Prostate gland (tissue), 2 donors: ENCODE results near the gene CDC6. TPM values are rescaled to one million over a fixed set of nuclear protein-coding genes. Genes with fewer than 3 reads are reported as not detected.

Source experiments
- DNase-seq: peaks from one replicate; pipeline ENCODE4 v3.0.0-alpha.2; 2019; ENCODE audit warnings: low spot score
- H3K27ac ChIP-seq, 2 donors: fragments of 200-600 bp; sonication (generic); 2 replicates each; pipeline ENCODE4 v1.5.1; 2017 to 2019
- H3K27me3 ChIP-seq: fragments of 200-600 bp; sonication (generic); replicated peaks from 2 replicates; pipeline ENCODE4 v1.5.1; 2019; ENCODE audit not compliant: insufficient read depth
- H3K36me3 ChIP-seq, 2 donors: fragments of 200-600 bp; sonication (generic); 1 replicate in 1 of 2; 2 replicates in 1 of 2; pipeline versions ENCODE4 v1.5.1 to v1.8.1; 2017 to 2019
- H3K4me1 ChIP-seq: fragments of 200-600 bp; sonication (generic); replicated peaks from 2 replicates; pipeline ENCODE4 v1.5.1; 2019
- H3K4me3 ChIP-seq, 2 donors: fragments of 200-600 bp; sonication (generic); 2 replicates each; pipeline ENCODE4 v1.5.1; 2017 to 2019
- H3K9me3 ChIP-seq: fragments of 200-600 bp; sonication (generic); 2 replicates; pipeline ENCODE4 v1.5.1; 2017
- POLR2A ChIP-seq: fragments of 450-650 bp; IDR thresholded peaks from one replicate; pipeline ENCODE4 v1.6.1; 2016; ENCODE audit warnings: antibody characterized with exemption, mild to moderate bottlenecking
- POLR2AphosphoS5 ChIP-seq: sonication (generic); formaldehyde crosslinking; IDR thresholded peaks from one replicate; pipeline ENCODE4 v1.6.1; 2017; ENCODE audit warnings: antibody characterized with exemption
- WGBS: methylation state at CpG from one replicate; pipeline ENCODE4 v1.1.5; 2018; 5-methylcytosine and 5-hydroxymethylcytosine counted together
- intact Hi-C: fragments of 100-400 bp; cut with DNase I; formaldehyde crosslinking; loops from one replicate; pipeline ENCODE4 v1.14.2; 2022
- total RNA-seq, 2 donors: library from RNA; depleted of rRNA; stranded (reverse); fragments of >200 nt; gene quantifications; one replicate each; pipeline ENCODE4 v1.1.0, GENCODE V29; 2016
- TF ChIP-seq, protein P1 (sequence below), 4 experiments: fragments of 200-600 bp in 2 of 4; fragments of 450-650 bp in 2 of 4; sonication (generic) in 2 of 4; IDR thresholded peaks; 1 replicate in 3 of 4; 2 replicates in 1 of 4; pipeline ENCODE4 v1.5.1; 2016 to 2019; ENCODE audit warnings: antibody characterized with exemption in 4 of 4, mild to moderate bottlenecking in 2 of 4, moderate library complexity in 2 of 4

The CDC6 gene
- total RNA-seq, 2 donors from 2014 or later: 2.1 to 10.3 TPM

DNA sequence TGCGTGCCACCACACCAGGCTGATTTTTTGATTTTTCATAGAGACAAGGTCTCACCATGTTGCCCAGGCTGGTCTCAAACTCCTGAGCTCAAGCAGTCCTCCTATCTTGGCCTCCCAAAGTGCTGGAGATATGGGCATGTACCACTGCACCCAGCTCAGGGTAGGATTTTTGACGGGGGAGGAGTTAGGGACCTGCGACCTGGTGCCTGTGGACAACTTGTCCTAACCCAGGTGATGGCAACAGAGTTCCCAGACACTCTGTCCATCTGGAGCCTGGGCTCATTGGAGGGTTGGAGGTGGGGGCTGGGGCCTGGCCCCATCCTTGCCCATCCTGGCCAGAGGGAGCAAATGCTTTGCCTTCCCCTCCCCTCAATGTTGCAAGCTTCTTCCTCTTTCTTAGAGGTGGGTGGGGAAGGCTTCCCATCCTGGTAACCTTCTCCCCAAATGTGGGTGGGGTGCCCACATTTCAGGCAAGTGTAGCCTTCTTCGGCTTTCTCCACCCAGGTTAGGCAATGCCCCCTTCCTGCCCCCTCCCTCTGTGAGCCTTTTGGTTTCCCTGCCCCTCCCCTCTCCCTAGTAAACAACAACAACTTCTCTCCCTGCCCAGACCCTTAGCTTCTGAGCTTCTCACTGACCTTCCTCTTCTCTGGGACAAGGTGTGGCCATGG lies 46.2 kb downstream of the CDC6 start:
- DNase-seq: no peak
- H3K9me3 ChIP-seq: no peaks in the 10 kb centered on the region
- no peaks in the 10 kb centered on the region for H3K36me3 ChIP-seq
- 89% methylated on average over 4 of the region's 4 CpGs for WGBS
- H3K4me1 ChIP-seq: peaks cover 32% of the 10 kb centered on the region
- no peak overlapping the region for H3K4me3 ChIP-seq
- H3K27ac ChIP-seq: no peak overlapping the region
- TF ChIP-seq, protein P1, sequence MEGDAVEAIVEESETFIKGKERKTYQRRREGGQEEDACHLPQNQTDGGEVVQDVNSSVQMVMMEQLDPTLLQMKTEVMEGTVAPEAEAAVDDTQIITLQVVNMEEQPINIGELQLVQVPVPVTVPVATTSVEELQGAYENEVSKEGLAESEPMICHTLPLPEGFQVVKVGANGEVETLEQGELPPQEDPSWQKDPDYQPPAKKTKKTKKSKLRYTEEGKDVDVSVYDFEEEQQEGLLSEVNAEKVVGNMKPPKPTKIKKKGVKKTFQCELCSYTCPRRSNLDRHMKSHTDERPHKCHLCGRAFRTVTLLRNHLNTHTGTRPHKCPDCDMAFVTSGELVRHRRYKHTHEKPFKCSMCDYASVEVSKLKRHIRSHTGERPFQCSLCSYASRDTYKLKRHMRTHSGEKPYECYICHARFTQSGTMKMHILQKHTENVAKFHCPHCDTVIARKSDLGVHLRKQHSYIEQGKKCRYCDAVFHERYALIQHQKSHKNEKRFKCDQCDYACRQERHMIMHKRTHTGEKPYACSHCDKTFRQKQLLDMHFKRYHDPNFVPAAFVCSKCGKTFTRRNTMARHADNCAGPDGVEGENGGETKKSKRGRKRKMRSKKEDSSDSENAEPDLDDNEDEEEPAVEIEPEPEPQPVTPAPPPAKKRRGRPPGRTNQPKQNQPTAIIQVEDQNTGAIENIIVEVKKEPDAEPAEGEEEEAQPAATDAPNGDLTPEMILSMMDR (IDR thresholded peaks at IDR 0.05): no peak
- TF ChIP-seq POLR2AphosphoS5: no peak
- TF ChIP-seq POLR2A: no peak
- intact Hi-C loops: no loop called here
- H3K27me3 ChIP-seq: no peaks in the 10 kb centered on the region

DNA sequence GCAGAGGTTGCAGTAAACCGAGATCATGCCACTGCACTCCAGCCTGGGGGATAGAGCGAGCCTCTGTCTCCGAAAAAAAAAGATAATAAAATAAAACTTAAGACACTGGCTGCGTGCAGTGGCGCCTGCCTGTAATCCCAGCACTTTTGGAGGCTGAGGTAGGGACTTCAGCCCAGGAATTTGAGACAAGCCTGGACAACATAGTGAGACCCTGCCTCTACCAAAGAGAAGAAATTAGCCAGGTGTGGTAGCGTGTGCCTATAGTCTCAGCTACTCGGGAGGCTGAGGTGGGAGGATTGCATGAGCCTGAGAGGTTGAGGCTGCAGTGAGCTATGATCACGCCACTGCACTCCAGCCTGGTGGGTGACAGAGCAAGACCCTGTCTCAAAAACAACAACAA lies 47.9 kb downstream of the CDC6 start:
- Histone ChIP-seq H3K27me3 (no peaks in the 10 kb centered on the region), H3K4me3 (no peak overlapping the region), H3K36me3 (no peaks in the 10 kb centered on the region), H3K27ac (peak overlapping the region in 1 of 2 donors; percentile 30), H3K4me1 (peaks cover 28% of the 10 kb centered on the region), H3K9me3 (no peaks in the 10 kb centered on the region)
- no peak for DNase-seq
- 71% methylated on average over 8 of the region's 8 CpGs for WGBS
- TF ChIP-seq POLR2A (no peak), POLR2AphosphoS5 (no peak)
- TF ChIP-seq, protein P1 (IDR thresholded peaks at IDR 0.05): no peak
- intact Hi-C loops: no loop called here

DNA sequence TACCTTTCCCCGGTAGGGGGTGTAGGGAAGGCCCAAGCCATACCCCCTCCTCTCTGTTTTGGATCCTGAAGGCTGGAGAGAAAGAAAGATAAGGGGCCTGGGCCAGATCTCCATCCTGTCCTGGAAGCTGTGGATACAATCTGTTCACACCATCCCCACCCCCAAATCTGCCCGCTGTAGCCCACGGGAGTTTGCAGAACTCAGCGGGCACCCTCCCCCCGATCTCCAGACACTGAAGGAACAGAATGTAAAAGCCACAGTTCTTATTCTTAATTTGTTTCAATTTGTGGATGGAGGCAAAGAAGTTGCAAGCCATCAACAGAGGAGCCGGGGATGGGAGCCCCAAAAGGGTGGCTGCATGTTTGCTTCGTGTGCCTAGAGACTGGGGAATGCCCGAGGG lies 49.7 kb downstream of the CDC6 start:
- Histone ChIP-seq H3K27me3 (no peaks in the 10 kb centered on the region), H3K4me1 (peaks cover 15% of the 10 kb centered on the region), H3K4me3 (no peak overlapping the region), H3K36me3 (no peaks in the 10 kb centered on the region), H3K27ac (no peak overlapping the region), H3K9me3 (no peaks in the 10 kb centered on the region)
- no peak for TF ChIP-seq POLR2A
- TF ChIP-seq, protein P1 (IDR thresholded peaks at IDR 0.05): no peak
- TF ChIP-seq POLR2AphosphoS5: no peak
- no peak for DNase-seq
- intact Hi-C loops: no loop called here
- WGBS: 68% methylated on average over 8 of the region's 8 CpGs

DNA sequence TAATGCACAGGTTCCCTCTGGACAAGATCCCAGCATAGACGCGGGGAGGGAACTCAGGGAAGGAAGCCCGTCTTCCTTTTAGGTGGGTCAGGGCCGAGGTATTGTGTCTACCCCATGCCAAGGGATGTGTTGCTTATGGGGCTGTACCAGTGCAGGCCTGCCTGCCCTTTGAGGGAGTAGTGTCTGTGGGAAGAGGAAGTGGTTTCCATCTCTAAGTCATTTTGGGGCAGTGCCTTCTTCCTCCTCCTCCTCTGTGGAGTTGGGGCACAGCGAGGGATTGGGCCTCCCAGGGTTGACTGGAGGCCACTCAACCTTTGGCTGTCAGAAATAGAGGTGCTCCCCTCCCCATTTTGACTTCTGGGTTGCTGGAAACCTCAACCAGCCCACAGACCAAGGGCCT lies 50.4 kb downstream of the CDC6 start:
- DNase-seq: no peak
- no peak overlapping the region for H3K27ac ChIP-seq
- peaks cover 8% of the 10 kb centered on the region for H3K4me1 ChIP-seq
- intact Hi-C loops: no loop called here
- H3K4me3 ChIP-seq: no peak overlapping the region
- TF ChIP-seq POLR2AphosphoS5: no peak
- TF ChIP-seq, protein P1 (IDR thresholded peaks at IDR 0.05): no peak
- no peak for TF ChIP-seq POLR2A
- no peaks in the 10 kb centered on the region for H3K9me3 ChIP-seq
- no peaks in the 10 kb centered on the region for H3K36me3 ChIP-seq
- 73% methylated on average over 5 of the region's 5 CpGs for WGBS
- H3K27me3 ChIP-seq: no peaks in the 10 kb centered on the region

DNA sequence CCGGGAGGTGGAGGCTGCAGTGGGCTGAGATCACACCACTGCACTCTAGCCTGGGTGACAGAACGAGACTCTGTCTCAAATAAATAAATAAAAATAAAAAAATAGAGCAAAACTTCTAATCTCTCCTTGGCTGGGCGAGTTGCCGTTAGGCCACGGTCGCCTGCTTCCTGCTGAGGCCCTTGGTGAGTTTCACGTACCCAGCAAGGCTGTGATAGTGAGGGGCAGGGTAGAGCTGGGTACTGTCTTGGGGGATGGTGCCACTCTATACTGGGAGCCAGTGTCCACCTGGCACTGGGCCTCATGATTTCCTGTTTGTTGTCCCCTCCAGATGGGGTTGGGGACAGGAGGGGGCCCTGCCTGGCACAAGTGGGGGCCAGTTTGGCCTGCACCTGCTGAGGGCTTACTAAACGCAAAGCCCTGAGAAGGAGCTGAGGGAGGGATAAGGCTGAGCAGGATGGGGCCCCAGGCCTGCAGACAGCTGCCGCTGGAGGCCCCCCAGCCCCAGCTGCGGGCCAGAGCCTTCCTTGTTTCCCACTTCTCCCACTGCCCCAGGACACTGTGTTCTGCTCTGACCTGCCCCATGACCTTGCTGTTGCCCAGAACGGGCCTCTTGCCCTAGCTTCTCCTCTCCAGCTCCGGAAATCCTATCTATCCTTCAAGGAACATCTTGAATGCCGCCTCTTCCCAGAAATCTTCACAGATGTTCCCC lies 51.4 kb downstream of the CDC6 start:
- 65% methylated on average over 13 of the region's 13 CpGs for WGBS
- TF ChIP-seq, protein P1 (IDR thresholded peaks at IDR 0.05): no peak
- no peak for TF ChIP-seq POLR2AphosphoS5
- intact Hi-C loops: no loop called here
- no peaks in the 10 kb centered on the region for H3K27me3 ChIP-seq
- no peak overlapping the region for H3K4me3 ChIP-seq
- H3K4me1 ChIP-seq: peaks cover 8% of the 10 kb centered on the region
- no peaks in the 10 kb centered on the region for H3K36me3 ChIP-seq
- peak overlapping the region in 1 of 2 donors; percentile 44 for H3K27ac ChIP-seq
- no peak for DNase-seq
- no peaks in the 10 kb centered on the region for H3K9me3 ChIP-seq
